Effector memory CD8-positive, alpha-beta T cell (primary cell): ENCODE data around the gene HECTD4.

Source experiments
- ATAC-seq: fragments of 150-1000 bp; cut with Tn5 transposase; replicated peaks from 2 replicates; pipeline ENCODE4 v1.10.0; 2021; ENCODE audit warnings: mild to moderate bottlenecking, moderate library complexity
- DNase-seq, 3 experiments: peaks; one replicate each; pipeline ENCODE4 v3.0.0; 2021
- H3K27ac Mint-ChIP-seq, 2 donors: one replicate each; pipeline ENCODE4 v1.8.0; 2022; ENCODE audit warnings: mild to moderate bottlenecking in 2 of 2, mixed read lengths in 2 of 2, moderate library complexity in 2 of 2
- H3K27me3 Mint-ChIP-seq, 2 donors: one replicate each; pipeline ENCODE4 v1.8.0; 2022; ENCODE audit warnings: mixed read lengths in 2 of 2
- H3K36me3 Mint-ChIP-seq: one replicate; pipeline ENCODE4 v1.8.0; 2022; ENCODE audit warnings: mild to moderate bottlenecking, moderate library complexity, mixed read lengths; ENCODE audit not compliant: insufficient read depth
- H3K4me1 Mint-ChIP-seq, 2 donors: one replicate each; pipeline ENCODE4 v1.8.0; 2022; ENCODE audit warnings: low read depth in 2 of 2, mixed read lengths in 2 of 2
- H3K4me3 Mint-ChIP-seq, 2 donors: one replicate each; pipeline ENCODE4 v1.8.0; 2022; ENCODE audit warnings: mild to moderate bottlenecking in 2 of 2, mixed read lengths in 2 of 2, moderate library complexity in 2 of 2
- H3K9me3 Mint-ChIP-seq, 2 donors: one replicate each; pipeline ENCODE4 v1.8.0; 2022; ENCODE audit warnings: mixed read lengths in 2 of 2
- total RNA-seq, 9 experiments: gene quantifications; one replicate each; lab custom pipeline; 2026; lab: John Stamatoyannopoulos, UW

Gene HECTD4
- 61.4 to 310 (median 144) reads per million in 9 experiments for total RNA-seq

- peak; percentile 94 for ATAC-seq
- peak within 1 kb of the TSS; percentile 90 to 98 for H3K4me3 Mint-ChIP-seq
- H3K4me1 Mint-ChIP-seq, result peaks cover 25 to 32% of the 10 kb centered on the region in 2 donors
- DNase-seq, result peak; percentile 88 to 91 (median 89)
- H3K27me3 Mint-ChIP-seq, result no peaks in the 10 kb centered on the region
- peaks cover 10% of the 10 kb centered on the region for H3K36me3 Mint-ChIP-seq
- H3K27ac Mint-ChIP-seq, result peak within 1 kb of the TSS; percentile 92 to 95
- no peaks in the 10 kb centered on the region for H3K9me3 Mint-ChIP-seq
Measured at GRCh38 chr12:112381883-112382796, at the start of gene HECTD4. Gene HECTD4 (minus strand): TSS chr12:112382431. CDS start chr12:112382128, 303 bp downstream.

- peaks cover 14 to 23% of the 10 kb centered on the region in 2 donors for H3K4me1 Mint-ChIP-seq
- no peak for DNase-seq
- ATAC-seq, result no peak
- no peaks in the 10 kb centered on the region for H3K9me3 Mint-ChIP-seq
- H3K36me3 Mint-ChIP-seq, result peaks cover 12% of the 10 kb centered on the region
- no peaks in the 10 kb centered on the region for H3K27me3 Mint-ChIP-seq
- H3K27ac Mint-ChIP-seq, result no peak overlapping the region
- H3K4me3 Mint-ChIP-seq, result no peak overlapping the region
Measured at GRCh38 chr12:112431965-112432364, 49.7 kb upstream of the HECTD4 start.

- DNase-seq (no peak), ATAC-seq (no peak)
- Mint-ChIP-seq H3K27me3 (no peaks in the 10 kb centered on the region), H3K4me3 (no peak overlapping the region), H3K4me1 (peaks cover 16 to 30% of the 10 kb centered on the region in 2 donors), H3K36me3 (peaks cover 12% of the 10 kb centered on the region), H3K27ac (no peak overlapping the region), H3K9me3 (no peaks in the 10 kb centered on the region)
Measured at GRCh38 chr12:112430929-112431328, 48.7 kb upstream of the HECTD4 start.

- peaks cover 9% of the 10 kb centered on the region for H3K36me3 Mint-ChIP-seq
- DNase-seq, result no peak
- no peak for ATAC-seq
- H3K27me3 Mint-ChIP-seq, result no peaks in the 10 kb centered on the region
- H3K4me3 Mint-ChIP-seq, result no peak overlapping the region
- H3K4me1 Mint-ChIP-seq, result peaks cover 22 to 44% of the 10 kb centered on the region in 2 donors
- H3K27ac Mint-ChIP-seq, result no peak overlapping the region
- no peaks in the 10 kb centered on the region for H3K9me3 Mint-ChIP-seq
Measured at GRCh38 chr12:112427760-112428159, 45.5 kb upstream of the HECTD4 start.

GRCh38 chr12:112425582-112426382 is 43.6 kb upstream of the HECTD4 start:
- Mint-ChIP-seq H3K27ac (peak overlapping the region; percentile 8 to 20), H3K27me3 (no peaks in the 10 kb centered on the region), H3K4me1 (peaks cover 28 to 51% of the 10 kb centered on the region in 2 donors), H3K9me3 (no peaks in the 10 kb centered on the region), H3K4me3 (no peak overlapping the region), H3K36me3 (peaks cover 6% of the 10 kb centered on the region)
- DNase-seq, result no peak
- no peak for ATAC-seq

GRCh38 chr12:112424126-112424525 is 41.9 kb upstream of the HECTD4 start:
- no peak overlapping the region for H3K27ac Mint-ChIP-seq

GRCh38 chr12:112422531-112422930 is 40.3 kb upstream of the HECTD4 start:
- H3K4me1 Mint-ChIP-seq, result peaks cover 36 to 56% of the 10 kb centered on the region in 2 donors
- H3K36me3 Mint-ChIP-seq, result peaks cover 14% of the 10 kb centered on the region
- H3K27ac Mint-ChIP-seq, result no peak overlapping the region
- no peak for ATAC-seq
- no peaks in the 10 kb centered on the region for H3K27me3 Mint-ChIP-seq
- no peak for DNase-seq
- H3K4me3 Mint-ChIP-seq, result no peak overlapping the region
- no peaks in the 10 kb centered on the region for H3K9me3 Mint-ChIP-seq

More at GRCh38 chr12:112424126-112424525, 41.9 kb upstream of the HECTD4 start:
- DNase-seq (no peak), ATAC-seq (no peak)
- H3K27me3 Mint-ChIP-seq, result no peaks in the 10 kb centered on the region
- peaks cover 12% of the 10 kb centered on the region for H3K36me3 Mint-ChIP-seq
- H3K9me3 Mint-ChIP-seq, result no peaks in the 10 kb centered on the region
- peaks cover 37 to 62% of the 10 kb centered on the region in 2 donors for H3K4me1 Mint-ChIP-seq
- peak overlapping the region in 1 of 2 donors; percentile 25 for H3K4me3 Mint-ChIP-seq

- peaks cover 34 to 54% of the 10 kb centered on the region in 2 donors for H3K4me1 Mint-ChIP-seq
- H3K27me3 Mint-ChIP-seq, result no peaks in the 10 kb centered on the region
- H3K9me3 Mint-ChIP-seq, result no peaks in the 10 kb centered on the region
- H3K27ac Mint-ChIP-seq, result no peak overlapping the region
- DNase-seq (no peak), ATAC-seq (no peak)
- peak overlapping the region in 1 of 2 donors; percentile 91 for H3K4me3 Mint-ChIP-seq
- H3K36me3 Mint-ChIP-seq, result peaks cover 16% of the 10 kb centered on the region
Measured at GRCh38 chr12:112421363-112421762, 39.1 kb upstream of the HECTD4 start.

- Mint-ChIP-seq H3K9me3 (no peaks in the 10 kb centered on the region), H3K36me3 (peaks cover 16% of the 10 kb centered on the region), H3K27ac (peak overlapping the region in 1 of 2 donors; percentile 65), H3K27me3 (no peaks in the 10 kb centered on the region), H3K4me3 (peak overlapping the region; percentile 91), H3K4me1 (peaks cover 34 to 49% of the 10 kb centered on the region in 2 donors)
- DNase-seq, result no peak
- ATAC-seq, result no peak
Measured at GRCh38 chr12:112420740-112421139, 38.5 kb upstream of the HECTD4 start.

- no peak for DNase-seq
- H3K27me3 Mint-ChIP-seq, result no peaks in the 10 kb centered on the region
- H3K4me3 Mint-ChIP-seq, result peak overlapping the region; percentile 91
- peaks cover 16% of the 10 kb centered on the region for H3K36me3 Mint-ChIP-seq
- ATAC-seq, result peak; percentile 61
- H3K27ac Mint-ChIP-seq, result peak overlapping the region; percentile 98 to 100
- H3K9me3 Mint-ChIP-seq, result no peaks in the 10 kb centered on the region
- peaks cover 32 to 49% of the 10 kb centered on the region in 2 donors for H3K4me1 Mint-ChIP-seq
Measured at GRCh38 chr12:112419297-112420133, 37.3 kb upstream of the HECTD4 start.

- H3K4me1 Mint-ChIP-seq, result peaks cover 27 to 42% of the 10 kb centered on the region in 2 donors
- H3K36me3 Mint-ChIP-seq, result peaks cover 16% of the 10 kb centered on the region
Measured at GRCh38 chr12:112418608-112419296, 36.5 kb upstream of the HECTD4 start, which contains the start of gene PTPN11. Gene PTPN11 (plus strand): TSS chr12:112418947. CDS start chr12:112419112, 165 bp downstream.

GRCh38 chr12:112418273-112418607 is 36.0 kb upstream of the HECTD4 start:
- H3K27ac Mint-ChIP-seq, result peak overlapping the region; percentile 98 to 100
- no peaks in the 10 kb centered on the region for H3K9me3 Mint-ChIP-seq
- DNase-seq (no peak), ATAC-seq (no peak)
- no peaks in the 10 kb centered on the region for H3K27me3 Mint-ChIP-seq
- peaks cover 16% of the 10 kb centered on the region for H3K36me3 Mint-ChIP-seq
- peaks cover 27 to 40% of the 10 kb centered on the region in 2 donors for H3K4me1 Mint-ChIP-seq
- peak overlapping the region; percentile 96 to 100 for H3K4me3 Mint-ChIP-seq

More at GRCh38 chr12:112418608-112419296, 36.5 kb upstream of the HECTD4 start, which contains the start of gene PTPN11:
- Mint-ChIP-seq H3K9me3 (no peaks in the 10 kb centered on the region), H3K27me3 (no peaks in the 10 kb centered on the region), H3K4me3 (peak within 1 kb of the TSS; percentile 96 to 100), H3K27ac (peak within 1 kb of the TSS; percentile 98 to 100)
- DNase-seq (peak; percentile 88 to 95 (median 91)), ATAC-seq (peak; percentile 86)
